Suprapubic skin (tissue), 4 donors: ENCODE measurements around the gene RPP25L.

Experiments used
- EP300 ChIP-seq: sonication (generic); formaldehyde crosslinking; IDR thresholded peaks from one replicate; pipeline ENCODE4 v1.6.1; 2017; ENCODE audit warnings: antibody characterized with exemption
- POLR2A ChIP-seq, 2 donors: fragments of 450-650 bp; IDR thresholded peaks; one replicate each; pipeline ENCODE4 v1.6.1; 2017; ENCODE audit warnings: antibody characterized with exemption in 2 of 2, mild to moderate bottlenecking in 2 of 2, moderate library complexity in 2 of 2
- POLR2AphosphoS5 ChIP-seq, 3 donors: sonication (generic); formaldehyde crosslinking; IDR thresholded peaks; one replicate each; pipeline ENCODE4 v1.6.1; 2017; ENCODE audit warnings: antibody characterized with exemption in 3 of 3
- TF ChIP-seq, protein P1 (sequence below), 2 donors: fragments of 200-600 bp in 1 of 2; fragments of 450-650 bp in 1 of 2; sonication (generic) in 1 of 2; IDR thresholded peaks; one replicate each; pipeline ENCODE4 v1.5.1; 2016 to 2019; ENCODE audit warnings: antibody characterized with exemption in 2 of 2, mild to moderate bottlenecking in 1 of 2, moderate library complexity in 1 of 2

DNA sequence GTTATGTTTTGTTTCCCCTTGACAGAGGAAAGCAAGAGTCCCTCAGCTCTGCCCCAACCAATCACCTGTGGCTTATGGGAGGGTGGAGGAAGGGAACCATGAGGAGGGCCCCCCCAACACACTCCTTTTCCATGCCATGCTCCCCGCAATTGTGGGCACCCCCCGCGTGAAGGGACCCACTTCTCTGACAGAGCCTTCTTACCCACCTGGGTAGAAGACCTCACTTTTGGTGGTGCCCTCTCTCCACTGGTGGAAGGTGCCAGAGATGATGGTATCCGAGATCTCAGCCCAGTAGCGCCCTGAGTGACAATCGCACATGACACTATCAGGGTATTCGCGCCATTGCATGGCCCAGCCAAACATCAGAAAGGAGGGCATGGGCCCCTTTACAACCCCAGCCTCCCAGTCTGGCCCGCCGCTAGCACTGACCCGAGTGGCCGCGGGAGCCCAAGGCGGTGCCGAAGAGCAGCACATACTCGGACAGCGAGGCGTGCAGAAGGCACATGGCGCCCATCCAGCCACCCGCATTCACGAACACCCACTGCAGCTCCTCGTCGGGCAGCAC is 25.0 kb upstream of the RPP25L start:
- TF ChIP-seq, protein P1, sequence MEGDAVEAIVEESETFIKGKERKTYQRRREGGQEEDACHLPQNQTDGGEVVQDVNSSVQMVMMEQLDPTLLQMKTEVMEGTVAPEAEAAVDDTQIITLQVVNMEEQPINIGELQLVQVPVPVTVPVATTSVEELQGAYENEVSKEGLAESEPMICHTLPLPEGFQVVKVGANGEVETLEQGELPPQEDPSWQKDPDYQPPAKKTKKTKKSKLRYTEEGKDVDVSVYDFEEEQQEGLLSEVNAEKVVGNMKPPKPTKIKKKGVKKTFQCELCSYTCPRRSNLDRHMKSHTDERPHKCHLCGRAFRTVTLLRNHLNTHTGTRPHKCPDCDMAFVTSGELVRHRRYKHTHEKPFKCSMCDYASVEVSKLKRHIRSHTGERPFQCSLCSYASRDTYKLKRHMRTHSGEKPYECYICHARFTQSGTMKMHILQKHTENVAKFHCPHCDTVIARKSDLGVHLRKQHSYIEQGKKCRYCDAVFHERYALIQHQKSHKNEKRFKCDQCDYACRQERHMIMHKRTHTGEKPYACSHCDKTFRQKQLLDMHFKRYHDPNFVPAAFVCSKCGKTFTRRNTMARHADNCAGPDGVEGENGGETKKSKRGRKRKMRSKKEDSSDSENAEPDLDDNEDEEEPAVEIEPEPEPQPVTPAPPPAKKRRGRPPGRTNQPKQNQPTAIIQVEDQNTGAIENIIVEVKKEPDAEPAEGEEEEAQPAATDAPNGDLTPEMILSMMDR (IDR thresholded peaks at IDR 0.05) = no peak
- TF ChIP-seq POLR2AphosphoS5 (IDR thresholded peaks at IDR 0.05) (no peak), EP300 (no peak), POLR2A (IDR thresholded peaks at IDR 0.05) (no peak)
